ENCODE results near the gene TET3. TPM values are rescaled to one million over a fixed set of nuclear protein-coding genes. Genes with fewer than 3 reads are reported as not detected.

TET3 gene
- polyA plus RNA-seq, 4 donors = 14.1 to 24.9 (median 22.8) TPM

DNA sequence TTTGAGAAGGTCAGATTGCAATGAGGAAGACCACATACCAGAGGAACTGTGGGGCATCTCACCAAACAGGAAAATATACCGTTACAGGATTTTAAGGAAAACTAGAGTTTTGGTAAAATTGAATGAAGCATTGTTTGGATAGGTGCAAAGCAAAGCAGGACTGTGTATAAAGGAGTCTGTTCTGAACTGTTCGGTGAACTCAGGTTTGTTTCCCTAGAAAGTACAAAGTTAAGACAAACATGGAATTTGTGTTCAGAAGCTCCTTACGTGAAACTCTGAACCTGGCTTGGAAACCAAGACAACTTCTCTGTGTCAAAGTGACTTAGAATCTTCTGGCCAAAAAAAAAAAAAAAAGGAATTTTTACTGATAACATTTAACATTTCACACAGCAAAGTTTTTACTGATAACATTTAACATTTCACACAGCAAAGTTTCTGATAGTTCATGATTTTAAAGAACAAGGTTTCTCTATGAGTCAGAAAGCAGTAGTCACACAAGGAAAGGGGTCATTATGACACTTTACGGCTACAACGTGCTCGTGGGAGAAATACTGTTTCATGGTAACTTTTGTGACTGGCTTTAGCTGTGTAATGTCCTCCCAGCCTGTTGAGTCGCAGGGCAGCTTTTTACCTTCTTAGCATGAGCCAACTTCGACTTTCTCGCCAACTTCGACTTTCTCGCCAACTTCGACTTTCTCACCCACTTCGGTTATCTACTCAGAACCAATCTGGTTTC lies 21.2 kb upstream of the TET3 start:
- no peak for DNase-seq (ENCODE audit: low read depth in 4 of 4, low spot score in 3 of 4)

DNA sequence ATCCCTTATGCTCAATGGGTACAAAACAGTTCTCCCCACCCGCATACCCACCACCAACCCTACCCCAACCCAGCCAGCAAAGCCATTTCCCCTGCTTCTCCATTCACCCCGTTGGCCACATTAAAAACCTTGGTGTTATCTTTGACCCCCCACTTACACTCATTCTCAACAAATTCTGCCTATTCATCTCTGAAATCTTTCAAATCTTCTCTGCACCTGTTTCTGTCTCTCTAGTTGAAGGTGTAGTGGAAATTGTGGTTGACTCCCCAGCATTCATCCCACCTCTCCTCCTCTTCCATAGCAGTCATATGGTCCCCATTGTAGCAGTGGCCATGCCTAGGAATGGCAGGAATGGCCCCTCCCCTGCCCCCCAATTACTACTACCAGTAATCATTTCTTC lies 20.5 kb upstream of the TET3 start:
- no peak for DNase-seq (ENCODE audit: low read depth in 4 of 4, low spot score in 3 of 4)

GRCh38 chr2:73965053-73965452 lies 19.7 kb upstream of the TET3 start:
- DNase-seq (ENCODE audit: low read depth in 4 of 4, low spot score in 3 of 4) = no peak

DNA sequence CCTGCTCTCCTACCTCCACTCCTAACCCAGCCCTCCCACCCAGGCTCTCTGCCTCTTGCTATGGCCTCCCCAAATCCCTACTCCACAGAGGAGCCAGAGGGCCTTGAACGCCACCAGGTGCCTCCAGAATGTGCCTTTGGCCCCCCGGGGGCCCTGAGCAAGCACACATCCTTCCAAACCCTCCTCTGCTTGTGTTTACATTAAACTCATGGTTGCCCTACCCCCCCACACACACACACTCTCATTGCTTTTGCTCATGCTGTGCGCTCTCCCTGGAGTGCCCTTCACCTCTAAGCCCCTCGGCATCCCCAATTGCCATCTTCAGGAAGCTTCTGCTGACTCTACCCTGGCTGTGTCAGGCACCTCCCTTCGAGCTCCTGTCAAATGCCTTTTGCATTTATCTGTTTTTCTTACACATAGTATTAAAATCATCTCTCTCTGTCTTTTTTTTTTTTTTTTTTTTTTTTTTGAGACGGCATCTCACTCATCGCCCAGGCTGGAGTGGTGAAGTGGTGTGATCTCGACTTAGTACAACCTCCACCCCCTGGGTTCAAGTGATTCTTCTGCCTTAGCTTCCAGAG lies 16.3 kb upstream of the TET3 start:
- no peak for DNase-seq (ENCODE audit: low read depth in 4 of 4, low spot score in 3 of 4)

DNA sequence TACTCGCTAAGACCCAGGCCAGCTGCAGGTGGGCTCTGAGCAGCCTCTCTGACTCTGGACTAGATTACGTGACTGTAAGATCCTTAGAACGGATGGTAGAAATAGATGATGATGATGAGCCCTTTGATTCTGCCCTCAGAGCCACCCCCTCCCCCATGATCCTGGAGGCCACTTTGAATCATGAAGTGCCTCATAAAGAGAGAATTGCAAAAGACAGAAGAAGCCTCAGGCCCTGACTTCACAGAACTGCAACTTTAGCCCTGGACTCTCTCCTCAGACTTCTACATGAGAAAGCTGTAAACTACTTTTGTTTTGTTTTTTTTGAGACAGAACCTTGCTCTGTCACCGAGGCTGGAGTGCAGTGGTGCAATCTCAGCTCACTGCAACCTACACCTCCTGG lies 15.4 kb upstream of the TET3 start:
- no peak for DNase-seq (ENCODE audit: low read depth in 4 of 4, low spot score in 3 of 4)

DNA sequence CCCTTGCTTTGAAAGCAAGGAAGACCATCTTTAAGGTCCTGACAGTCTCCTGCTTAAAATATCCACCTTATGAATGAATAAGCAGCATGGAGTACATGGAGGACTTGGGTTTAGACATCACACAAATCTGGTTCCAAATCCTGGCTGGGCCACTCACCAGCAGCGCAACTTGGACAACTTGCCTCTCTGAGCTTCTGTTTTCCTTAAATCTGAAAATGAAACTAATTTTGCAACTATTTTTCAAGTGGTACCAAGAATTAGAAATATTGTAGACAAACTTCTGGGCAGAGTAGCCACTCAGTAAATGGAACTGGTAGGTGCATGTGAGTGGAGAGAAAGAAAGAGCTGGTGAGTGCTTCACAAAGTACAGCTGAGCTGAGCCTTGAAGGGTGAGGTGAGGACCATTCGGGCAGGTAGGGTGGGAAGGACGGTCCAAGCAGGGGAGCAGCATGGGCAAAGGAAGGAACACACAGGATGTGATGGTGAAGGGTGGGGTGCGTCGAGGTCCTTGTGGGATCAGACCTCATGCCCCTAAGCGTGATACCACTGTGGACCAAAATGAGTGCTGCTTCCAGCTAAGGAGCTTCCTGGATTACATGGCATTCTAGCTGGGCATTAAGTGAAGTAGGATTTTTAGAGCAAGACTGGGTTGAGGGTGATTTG lies 14.4 kb upstream of the TET3 start:
- no peak for DNase-seq (ENCODE audit: low read depth in 4 of 4, low spot score in 3 of 4)

DNA sequence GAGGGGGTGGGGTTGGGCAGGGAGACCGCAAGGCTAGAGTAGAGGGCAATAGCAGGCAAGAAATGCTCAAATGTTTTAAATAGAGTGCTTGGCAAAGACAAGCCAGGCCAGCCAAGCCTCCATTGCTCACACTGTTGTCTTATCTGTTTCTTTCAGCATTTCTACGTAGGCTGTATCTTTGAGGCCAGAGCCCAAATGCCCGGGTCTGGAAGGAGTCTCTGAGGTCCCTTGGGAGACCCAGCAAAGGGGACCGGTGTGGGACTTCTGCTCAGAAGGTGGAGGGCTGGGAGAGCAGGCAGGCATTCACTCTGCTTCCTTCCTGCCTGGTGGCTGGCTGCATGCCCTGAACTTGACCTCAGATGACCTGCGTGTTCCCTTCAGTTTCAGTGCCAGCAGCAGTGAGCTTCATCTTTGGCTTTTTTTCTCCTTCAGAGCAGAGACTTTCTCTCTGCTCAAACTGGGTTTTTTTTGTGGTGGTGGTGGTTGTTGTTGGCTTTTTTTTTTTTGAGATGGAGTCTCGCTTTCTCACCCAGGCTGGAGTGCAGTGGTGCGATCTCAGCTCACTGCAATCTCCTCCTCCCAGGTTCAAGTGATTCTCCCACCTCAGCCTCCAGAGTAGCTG lies 13.7 kb upstream of the TET3 start:
- no peak for DNase-seq (ENCODE audit: low read depth in 4 of 4, low spot score in 3 of 4)

DNA sequence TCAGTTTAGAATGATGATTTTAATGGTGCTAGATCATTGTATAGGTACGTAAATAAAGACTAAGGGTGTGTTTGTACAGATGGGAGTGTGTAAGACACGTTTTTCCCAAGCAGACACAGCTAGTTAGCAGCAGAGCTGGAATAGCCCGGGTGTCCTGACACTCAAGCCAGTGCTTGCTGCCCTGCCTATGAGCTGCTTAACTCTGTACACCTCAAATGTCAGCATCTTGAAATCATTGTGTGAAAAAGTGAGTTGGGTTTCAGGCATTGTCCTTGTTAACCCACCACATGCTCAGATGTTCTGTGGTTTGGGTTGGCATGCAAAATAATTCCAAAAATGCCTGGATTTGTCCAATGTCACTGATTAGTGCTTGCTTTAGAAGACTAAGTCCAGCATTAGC lies 13.0 kb upstream of the TET3 start:
- no peak for DNase-seq (ENCODE audit: low read depth in 4 of 4, low spot score in 3 of 4)

DNA sequence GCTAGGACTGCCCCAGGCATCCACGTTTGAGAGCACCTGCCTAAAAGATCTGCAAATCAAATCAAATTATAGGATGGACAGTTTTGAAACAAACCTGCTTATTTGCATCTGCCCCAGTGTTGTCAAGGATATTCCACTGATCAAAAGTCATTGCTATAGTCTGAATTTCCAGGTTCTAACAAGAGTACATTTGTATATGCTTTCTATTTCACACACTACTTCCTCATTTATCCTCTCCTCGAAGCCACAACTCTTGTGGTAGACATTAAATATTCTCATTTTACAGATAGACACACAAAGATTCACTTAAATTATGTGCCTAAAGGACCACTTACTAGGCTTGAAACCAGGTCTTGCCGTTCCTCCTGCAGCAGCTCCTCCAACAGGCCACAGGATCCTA lies 11.9 kb upstream of the TET3 start:
- no peak for DNase-seq (ENCODE audit: low read depth in 4 of 4, low spot score in 3 of 4)

DNA sequence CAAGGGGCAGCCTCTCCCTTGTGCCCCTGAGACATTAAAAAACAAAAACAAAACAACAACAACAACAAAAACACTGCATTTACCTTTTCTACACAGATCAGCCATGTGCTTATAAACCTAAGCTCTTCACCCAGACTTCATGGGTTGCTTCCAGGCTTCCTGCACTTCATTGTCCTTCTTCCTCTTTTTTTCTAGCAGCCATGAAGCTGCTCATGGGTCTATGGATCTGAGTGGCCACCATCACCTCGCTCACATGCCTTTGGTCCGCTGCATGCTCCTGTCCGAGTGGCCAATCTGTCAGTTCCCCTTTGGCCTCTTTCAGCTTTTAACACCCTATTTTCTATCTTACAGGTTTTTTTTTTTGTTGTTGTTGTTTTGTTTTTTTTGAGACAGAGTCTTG lies 9.0 kb upstream of the TET3 start:
- DNase-seq (ENCODE audit: low read depth in 4 of 4, low spot score in 3 of 4) = no peak

GRCh38 chr2:73976803-73977202 lies 7.9 kb upstream of the TET3 start:
- DNase-seq (ENCODE audit: low read depth in 4 of 4, low spot score in 3 of 4) = no peak

- no peak for DNase-seq (ENCODE audit: low read depth in 4 of 4, low spot score in 3 of 4)
Measured at GRCh38 chr2:73977466-73977865, 7.2 kb upstream of the TET3 start.

- DNase-seq (ENCODE audit: low read depth in 4 of 4, low spot score in 3 of 4) = no peak
Measured at GRCh38 chr2:73979021-73979420, 5.7 kb upstream of the TET3 start.

- DNase-seq (ENCODE audit: low read depth in 4 of 4, low spot score in 3 of 4) = no peak
Measured at GRCh38 chr2:73979686-73980085, 5.0 kb upstream of the TET3 start.

- no peak for DNase-seq (ENCODE audit: low read depth in 4 of 4, low spot score in 3 of 4)
Measured at GRCh38 chr2:73980566-73980965, 4.1 kb upstream of the TET3 start.

DNA sequence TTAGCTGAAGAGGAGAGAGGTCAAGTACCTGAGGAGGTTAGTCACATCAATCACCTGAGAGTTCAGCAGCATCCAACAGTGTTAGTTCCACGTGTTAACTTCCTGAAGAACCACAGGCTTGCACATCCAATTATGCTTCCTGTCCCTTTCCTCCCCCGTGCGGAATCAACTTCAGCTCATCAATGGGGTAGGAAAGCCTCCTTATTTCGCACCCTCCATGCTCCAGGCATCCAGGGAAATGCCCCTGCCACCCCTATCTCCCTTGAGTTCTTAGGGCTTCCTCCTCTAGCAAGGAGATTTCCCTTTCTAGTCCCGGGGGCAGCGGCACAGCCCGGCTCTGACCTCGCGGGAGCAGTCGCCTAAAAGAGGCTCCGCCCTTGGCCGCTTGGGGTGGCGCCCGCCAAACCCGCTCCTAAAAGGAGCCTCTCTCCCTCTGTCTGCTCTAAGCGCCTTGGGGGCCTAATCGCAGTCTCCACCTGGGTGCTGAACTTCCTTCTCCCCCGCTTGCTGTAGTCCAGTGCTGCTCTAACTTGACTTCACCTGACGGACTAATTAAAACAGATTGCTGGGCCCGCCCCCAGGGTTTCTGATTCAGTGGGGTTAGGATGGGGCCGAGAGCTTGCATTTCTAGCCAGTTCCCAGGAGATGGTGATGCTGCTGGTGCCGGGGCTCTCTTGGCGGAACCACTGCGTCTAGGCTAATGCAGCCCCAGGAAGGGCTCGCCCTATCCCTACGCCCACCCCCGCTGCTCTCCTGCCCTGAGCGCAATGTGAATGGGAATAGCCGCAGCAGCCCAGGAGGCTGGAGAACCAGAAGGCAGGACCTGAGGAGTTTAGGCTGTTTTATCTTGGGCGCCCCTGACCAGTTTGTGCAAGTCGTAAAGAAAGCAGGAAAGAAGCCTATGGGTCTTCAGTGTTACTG lies 3.4 kb upstream of the TET3 start:
- DNase-seq (ENCODE audit: low read depth in 4 of 4, low spot score in 3 of 4) = no peak

- no peak for DNase-seq (ENCODE audit: low read depth in 4 of 4, low spot score in 3 of 4)
Measured at GRCh38 chr2:73982140-73982617, 2.5 kb upstream of the TET3 start.

- peak in 2 of 4 donors; percentile 62 to 70 for DNase-seq (ENCODE audit: low read depth in 4 of 4, low spot score in 3 of 4)
Measured at GRCh38 chr2:73983322-73984202, 1.1 kb upstream of the TET3 start.

- no peak for DNase-seq (ENCODE audit: low read depth in 4 of 4, low spot score in 3 of 4)
Measured at GRCh38 chr2:73984922-73985307, 205 bp downstream of the TET3 start.
